Left ventricle myocardium inferior (tissue), 1 donor: Measurements from ENCODE around the gene PI4K2B. TPM values are rescaled to one million over a fixed set of nuclear protein-coding genes. Genes with fewer than 3 reads are reported as not detected.

Experiments
- DNase-seq: peaks from one replicate; pipeline ENCODE4 v3.0.0-alpha.2; 2020
- H3K27ac ChIP-seq: fragments of 200-600 bp; replicated peaks from 2 replicates; pipeline ENCODE4 v1.8.0; 2021
- H3K27me3 ChIP-seq: fragments of 200-600 bp; 2 replicates; pipeline ENCODE4 v1.8.0; 2021; ENCODE audit warnings: low read depth
- H3K36me3 ChIP-seq: fragments of 200-600 bp; 2 replicates; pipeline ENCODE4 v1.8.0; 2021
- H3K4me1 ChIP-seq: fragments of 200-600 bp; 2 replicates; pipeline ENCODE4 v1.8.0; 2021
- H3K4me3 ChIP-seq: fragments of 200-600 bp; 2 replicates; pipeline ENCODE4 v1.8.0; 2021; ENCODE audit warnings: mild to moderate bottlenecking, moderate library complexity
- H3K9me3 ChIP-seq: fragments of 200-600 bp; replicated peaks from 2 replicates; pipeline ENCODE4 v1.8.0; 2021
- CTCF ChIP-seq: fragments of 200-600 bp; IDR thresholded peaks from 2 replicates; pipeline ENCODE4 v1.8.0; 2021; ENCODE audit warnings: antibody characterized with exemption, mild to moderate bottlenecking, borderline replicate concordance
- intact Hi-C: fragments of 100-400 bp; cut with micrococcal nuclease; formaldehyde crosslinking; loops from one replicate; pipeline ENCODE4 v1.11.0; 2022
- total RNA-seq: library from RNA; stranded (reverse); fragmentation: NEBNext Ultra II Directional; extraction: Animal tissue kit (Norgen Biotek cat#: 25700); gene quantifications from one replicate; pipeline ENCODE4 v1.2.1, GENCODE V29; 2021
- donor health status: DM: no; HTN: yes; CAD: no; lungs with severe emphysema.

PI4K2B gene
- total RNA-seq, 1 donor from 2014 or later, result 2.3 TPM

- no peaks in the 10 kb centered on the region for H3K4me1 ChIP-seq
- H3K4me3 ChIP-seq, result no peak overlapping the region
- no peak for TF ChIP-seq CTCF
- no peak for DNase-seq
- H3K27me3 ChIP-seq, result no peaks in the 10 kb centered on the region
- H3K36me3 ChIP-seq, result peaks cover 7% of the 10 kb centered on the region
- peaks cover 55% of the 10 kb centered on the region for H3K9me3 ChIP-seq
- no peak overlapping the region for H3K27ac ChIP-seq
- intact Hi-C loops, result no loop called here
Measured at GRCh38 chr4:25221377-25221776, 12.5 kb upstream of the PI4K2B start.

- Histone ChIP-seq H3K9me3 (peaks cover 70% of the 10 kb centered on the region), H3K27me3 (no peaks in the 10 kb centered on the region), H3K36me3 (peaks cover 7% of the 10 kb centered on the region), H3K27ac (no peak overlapping the region), H3K4me3 (no peak overlapping the region), H3K4me1 (no peaks in the 10 kb centered on the region)
- intact Hi-C loops, result no loop called here
- no peak for TF ChIP-seq CTCF
- DNase-seq, result no peak
Measured at GRCh38 chr4:25223802-25224375, 9.9 kb upstream of the PI4K2B start.

GRCh38 chr4:25229804-25230203 lies 4.0 kb upstream of the PI4K2B start:
- TF ChIP-seq CTCF, result no peak

GRCh38 chr4:25233194-25233593 lies 639 bp upstream of the PI4K2B start:
- intact Hi-C loops, result no loop called here
- Histone ChIP-seq H3K4me3 (peak overlapping the region; percentile 81), H3K27ac (peak overlapping the region; percentile 91), H3K4me1 (peaks cover 27% of the 10 kb centered on the region), H3K36me3 (no peaks in the 10 kb centered on the region), H3K27me3 (no peaks in the 10 kb centered on the region), H3K9me3 (peaks cover 34% of the 10 kb centered on the region)
- no peak for DNase-seq
- TF ChIP-seq CTCF, result no peak

More at GRCh38 chr4:25229804-25230203, 4.0 kb upstream of the PI4K2B start:
- Histone ChIP-seq H3K36me3 (no peaks in the 10 kb centered on the region), H3K27me3 (no peaks in the 10 kb centered on the region), H3K4me1 (peaks cover 8% of the 10 kb centered on the region), H3K27ac (no peak overlapping the region), H3K9me3 (peaks cover 58% of the 10 kb centered on the region), H3K4me3 (no peak overlapping the region)
- intact Hi-C loops, result no loop called here
- no peak for DNase-seq

GRCh38 chr4:25234390-25235370 lies 847 bp downstream of the PI4K2B start:
- no peaks in the 10 kb centered on the region for H3K36me3 ChIP-seq
- H3K27me3 ChIP-seq, result no peaks in the 10 kb centered on the region
- peak overlapping the region; percentile 81 for H3K4me3 ChIP-seq
- H3K4me1 ChIP-seq, result peaks cover 27% of the 10 kb centered on the region
- intact Hi-C loops, result no loop called here
- TF ChIP-seq CTCF, result peak; percentile 64
- peak overlapping the region; percentile 91 for H3K27ac ChIP-seq
- peaks cover 23% of the 10 kb centered on the region for H3K9me3 ChIP-seq
- peak; percentile 39 for DNase-seq
